Coronary artery (tissue), 2 donors: ENCODE results near the gene ICA1L.

Experiments used
- DNase-seq: peaks from one replicate; pipeline ENCODE4 v3.0.0-alpha.2; 2017; ENCODE audit warnings: low spot score
- H3K27ac ChIP-seq, 2 donors: fragments of 200-600 bp; sonication (generic); one replicate each; pipeline ENCODE4 v1.5.1; 2016 to 2019
- H3K4me3 ChIP-seq: fragments of 200-600 bp; sonication (generic); 2 replicates; pipeline ENCODE4 v1.5.1; 2016; ENCODE audit warnings: mild to moderate bottlenecking, moderate library complexity
- TF ChIP-seq, protein P1 (sequence below): fragments of 200-600 bp; sonication (generic); IDR thresholded peaks from one replicate; pipeline ENCODE4 v1.5.1; 2019; ENCODE audit warnings: antibody characterized with exemption

ICA1L gene

GRCh38 chr2:202842690-202843089, 28.9 kb downstream of the ICA1L start:
- H3K27ac ChIP-seq = no peak overlapping the region
- no peak for DNase-seq
- TF ChIP-seq, protein P1, sequence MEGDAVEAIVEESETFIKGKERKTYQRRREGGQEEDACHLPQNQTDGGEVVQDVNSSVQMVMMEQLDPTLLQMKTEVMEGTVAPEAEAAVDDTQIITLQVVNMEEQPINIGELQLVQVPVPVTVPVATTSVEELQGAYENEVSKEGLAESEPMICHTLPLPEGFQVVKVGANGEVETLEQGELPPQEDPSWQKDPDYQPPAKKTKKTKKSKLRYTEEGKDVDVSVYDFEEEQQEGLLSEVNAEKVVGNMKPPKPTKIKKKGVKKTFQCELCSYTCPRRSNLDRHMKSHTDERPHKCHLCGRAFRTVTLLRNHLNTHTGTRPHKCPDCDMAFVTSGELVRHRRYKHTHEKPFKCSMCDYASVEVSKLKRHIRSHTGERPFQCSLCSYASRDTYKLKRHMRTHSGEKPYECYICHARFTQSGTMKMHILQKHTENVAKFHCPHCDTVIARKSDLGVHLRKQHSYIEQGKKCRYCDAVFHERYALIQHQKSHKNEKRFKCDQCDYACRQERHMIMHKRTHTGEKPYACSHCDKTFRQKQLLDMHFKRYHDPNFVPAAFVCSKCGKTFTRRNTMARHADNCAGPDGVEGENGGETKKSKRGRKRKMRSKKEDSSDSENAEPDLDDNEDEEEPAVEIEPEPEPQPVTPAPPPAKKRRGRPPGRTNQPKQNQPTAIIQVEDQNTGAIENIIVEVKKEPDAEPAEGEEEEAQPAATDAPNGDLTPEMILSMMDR = no peak
- H3K4me3 ChIP-seq = no peak overlapping the region

- H3K27ac ChIP-seq = no peak overlapping the region
- H3K4me3 ChIP-seq = no peak overlapping the region
- TF ChIP-seq, protein P1 = no peak
- no peak for DNase-seq
Observed at GRCh38 chr2:202841090-202841867, 30.3 kb downstream of the ICA1L start.

DNA sequence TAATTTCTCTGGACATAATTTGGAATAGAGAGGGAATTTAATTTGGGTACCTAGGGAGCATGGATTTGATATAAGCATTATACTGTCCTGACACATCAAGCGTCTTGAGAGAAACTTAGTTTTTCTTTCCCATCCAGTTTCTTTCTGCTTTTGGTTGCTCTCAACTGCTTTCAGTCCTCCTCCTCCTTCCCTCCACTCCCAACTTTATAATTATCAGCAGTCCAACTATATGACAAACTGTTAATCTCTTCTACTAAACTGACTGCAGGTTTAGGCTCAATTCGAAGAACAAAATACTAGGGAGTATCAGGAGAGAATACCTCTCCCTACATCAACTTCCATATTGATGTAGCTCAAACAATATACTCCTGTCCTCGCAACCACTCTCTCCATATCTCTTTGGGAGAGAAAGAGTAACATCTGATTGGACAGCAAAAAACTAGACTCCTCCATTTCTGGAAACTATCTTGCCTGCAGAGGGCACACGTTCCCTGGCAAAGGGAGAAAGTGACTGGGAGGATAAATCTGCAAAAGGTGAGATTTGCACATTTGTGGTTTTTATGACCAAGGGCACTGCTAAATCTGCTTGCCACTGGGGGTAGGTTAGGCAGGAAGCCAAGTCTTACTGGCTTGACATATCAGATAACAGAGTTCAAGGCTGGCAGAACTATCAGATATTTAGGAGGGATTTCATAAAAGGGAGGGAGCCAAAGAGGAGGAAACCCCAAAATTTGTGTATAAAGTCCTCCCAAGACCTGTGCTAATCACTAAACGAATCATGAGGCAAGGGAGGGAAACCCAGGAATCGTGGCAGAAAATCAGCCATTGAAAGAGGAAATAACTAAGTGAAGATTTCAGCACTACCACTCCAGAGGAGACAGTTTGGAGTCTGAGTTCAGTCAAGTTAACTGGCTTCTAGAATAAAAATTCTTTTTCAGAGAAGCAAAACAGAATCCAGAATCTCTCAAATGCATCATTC, 40.0 kb downstream of the ICA1L start:
- no peak overlapping the region for H3K27ac ChIP-seq
- no peak overlapping the region for H3K4me3 ChIP-seq
- TF ChIP-seq, protein P1 = peak; percentile 21
- no peak for DNase-seq

- H3K27ac ChIP-seq = no peak overlapping the region
- H3K4me3 ChIP-seq = no peak overlapping the region
- TF ChIP-seq, protein P1 = no peak
- DNase-seq = no peak
Observed at GRCh38 chr2:202824901-202825300, 46.7 kb downstream of the ICA1L start.

GRCh38 chr2:202822411-202822810, 49.2 kb downstream of the ICA1L start:
- H3K4me3 ChIP-seq = no peak overlapping the region
- no peak overlapping the region for H3K27ac ChIP-seq
- DNase-seq = no peak
- TF ChIP-seq, protein P1 = no peak

- Histone ChIP-seq H3K4me3 (no peak overlapping the region), H3K27ac (no peak overlapping the region)
- TF ChIP-seq, protein P1 = no peak
- DNase-seq = no peak
Observed at GRCh38 chr2:202821206-202822160, 50.1 kb downstream of the ICA1L start.
